Ammon's horn (tissue), 1 donor: ENCODE results near the gene LMNTD2.

Experiments used
- DNase-seq: peaks from one replicate; pipeline ENCODE4 v3.0.0-alpha.2; 2016; ENCODE audit warnings: low spot score

The LMNTD2 gene

GRCh38 chr11:560305-561147 lies at the start of gene LMNTD2, which contains the start of gene RASSF7:
TSS of gene LMNTD2 (minus strand) at chr11:560738. CDS start at chr11:560716, 22 bp downstream.
TSS of gene RASSF7 (plus strand) at chr11:560970. CDS start at chr11:561769, 799 bp downstream.
- DNase-seq, result peak; percentile 90

- DNase-seq, result no peak
Observed at GRCh38 chr11:609341-609811, 48.8 kb upstream of the LMNTD2 start.

- DNase-seq, result no peak
Observed at GRCh38 chr11:608791-609251, 48.3 kb upstream of the LMNTD2 start.

DNA sequence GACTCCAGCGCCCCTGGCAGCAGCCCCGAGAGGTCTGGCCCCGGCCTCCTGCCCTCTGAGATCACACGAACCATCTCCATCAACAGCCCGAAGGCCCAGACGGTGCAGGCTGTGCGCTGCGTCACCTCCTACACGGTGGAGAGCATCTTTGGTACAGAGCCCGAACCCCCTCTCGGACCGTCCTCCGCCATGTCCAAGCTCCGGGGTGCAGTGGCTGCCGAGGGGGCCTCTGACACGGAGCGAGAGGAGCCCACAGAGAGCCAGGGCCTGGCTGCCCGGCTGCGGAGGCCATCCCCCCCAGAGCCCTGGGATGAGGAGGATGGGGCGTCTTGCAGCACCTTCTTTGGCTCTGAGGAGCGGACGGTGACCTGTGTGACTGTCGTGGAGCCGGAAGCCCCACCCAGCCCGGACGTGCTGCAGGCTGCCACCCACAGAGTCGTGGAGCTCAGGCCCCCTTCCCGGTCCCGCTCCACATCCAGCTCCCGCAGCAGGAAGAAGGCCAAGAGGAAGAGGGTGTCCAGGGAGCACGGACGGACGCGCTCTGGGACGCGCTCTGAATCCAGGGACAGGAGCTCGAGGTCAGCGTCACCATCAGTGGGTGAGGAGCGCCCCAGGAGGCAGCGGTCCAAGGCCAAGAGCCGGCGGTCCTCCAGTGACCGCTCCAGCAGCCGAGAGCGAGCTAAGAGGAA lies 47.6 kb upstream of the LMNTD2 start:
- no peak for DNase-seq

DNA sequence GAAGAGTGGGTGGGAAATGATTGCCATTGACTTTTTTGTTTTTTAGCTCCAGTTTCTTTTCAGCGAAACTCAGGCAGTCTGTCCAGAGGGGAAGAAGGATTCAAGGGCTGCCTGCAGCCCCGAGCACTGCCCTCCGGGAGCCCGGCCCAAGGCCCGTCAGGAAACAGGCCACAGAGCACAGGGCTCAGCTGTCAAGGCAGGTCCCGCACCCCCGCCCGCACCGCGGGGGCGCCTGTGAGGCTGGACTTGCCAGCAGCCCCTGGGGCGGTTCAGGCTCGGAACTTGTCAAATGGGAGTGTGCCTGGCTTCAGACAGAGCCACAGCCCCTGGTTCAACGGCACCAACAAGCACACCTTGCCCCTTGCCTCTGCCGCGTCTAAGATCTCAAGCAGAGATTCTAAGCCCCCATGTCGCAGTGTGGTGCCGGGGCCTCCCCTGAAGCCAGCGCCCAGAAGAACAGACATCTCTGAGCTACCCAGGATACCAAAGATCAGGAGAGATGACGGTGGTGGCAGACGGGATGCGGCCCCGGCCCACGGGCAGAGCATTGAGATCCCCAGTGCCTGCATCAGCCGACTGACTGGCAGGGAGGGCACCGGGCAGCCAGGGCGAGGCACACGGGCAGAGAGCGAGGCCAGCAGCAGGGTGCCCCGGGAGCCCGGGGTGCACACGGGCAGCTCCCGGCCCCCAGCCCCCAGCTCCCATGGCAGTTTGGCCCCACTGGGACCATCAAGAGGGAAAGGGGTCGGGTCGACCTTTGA lies 46.7 kb upstream of the LMNTD2 start:
- DNase-seq, result no peak

GRCh38 chr11:606245-606644 lies 45.7 kb upstream of the LMNTD2 start:
- DNase-seq, result no peak

GRCh38 chr11:605286-606129 lies 45.0 kb upstream of the LMNTD2 start:
- no peak for DNase-seq

GRCh38 chr11:603154-603553 lies 42.6 kb upstream of the LMNTD2 start:
- no peak for DNase-seq

DNA sequence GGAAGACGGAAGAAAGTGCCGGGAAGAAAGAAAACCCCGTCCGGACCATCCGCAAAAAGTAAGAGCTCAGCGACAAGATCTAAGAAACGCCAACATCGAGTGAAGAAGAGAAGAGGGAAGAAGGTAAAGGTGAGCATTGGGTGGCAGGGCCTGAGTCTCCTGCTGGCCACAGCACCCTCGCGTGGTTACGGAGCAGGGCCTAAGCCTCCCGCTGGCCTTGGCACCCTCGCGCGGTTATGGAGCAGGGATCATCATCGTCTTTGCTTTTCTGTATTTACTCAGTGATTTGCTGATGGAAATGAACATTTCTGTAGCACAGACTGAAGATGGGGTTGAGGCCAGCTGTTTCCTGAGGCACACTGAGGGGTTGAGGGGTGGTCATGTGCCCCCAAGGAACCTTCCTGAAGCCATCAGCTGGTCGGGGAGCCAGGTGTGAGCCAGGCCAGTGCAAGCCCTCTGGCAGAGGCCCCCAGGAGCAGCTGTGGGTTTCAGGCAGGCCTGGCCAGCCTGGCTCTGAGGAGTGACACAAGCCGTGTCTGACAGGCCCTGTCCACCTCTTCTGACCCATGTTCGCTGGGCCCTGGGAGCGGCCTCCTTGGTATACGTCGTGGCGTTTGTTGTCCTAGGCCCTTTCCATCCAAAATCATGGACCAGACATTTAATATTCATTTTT lies 41.2 kb upstream of the LMNTD2 start:
- DNase-seq, result no peak

DNA sequence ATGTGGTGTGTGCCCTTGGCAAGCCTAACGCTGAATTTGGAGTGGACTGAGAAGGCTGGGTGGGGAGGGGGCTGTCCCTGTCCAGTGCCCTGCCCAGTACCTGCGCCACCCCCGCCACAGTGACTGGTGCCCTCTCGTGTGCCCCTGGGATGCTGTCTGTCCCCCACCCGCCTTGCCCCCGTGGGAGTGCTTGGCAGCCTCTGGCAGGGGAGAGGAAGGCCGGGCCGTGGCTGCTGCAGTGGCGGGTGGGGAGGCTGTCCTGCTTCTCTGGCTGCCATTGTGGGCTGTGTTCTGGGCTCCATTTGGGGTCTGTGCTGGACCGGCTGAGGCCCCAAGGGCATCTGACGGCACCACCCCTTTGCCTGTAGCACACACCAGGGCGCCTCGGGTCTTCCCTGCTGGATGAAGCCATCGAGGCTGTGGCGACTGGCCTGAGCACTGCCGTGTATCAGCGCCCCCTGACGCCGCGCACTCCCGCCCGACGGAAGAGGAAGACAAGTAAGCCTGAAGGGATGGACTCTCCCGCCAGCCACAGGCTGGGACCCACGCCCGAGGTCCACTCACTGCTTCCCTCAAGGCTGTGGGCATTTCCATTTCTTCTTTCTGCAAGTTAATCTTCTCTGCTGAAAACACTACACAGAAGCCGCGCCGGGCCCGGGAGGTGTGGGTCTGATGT lies 37.6 kb upstream of the LMNTD2 start:
- no peak for DNase-seq

- no peak for DNase-seq
Observed at GRCh38 chr11:597166-597725, 36.7 kb upstream of the LMNTD2 start.

- DNase-seq, result no peak
Observed at GRCh38 chr11:596374-596773, 35.8 kb upstream of the LMNTD2 start.

- DNase-seq, result no peak
Observed at GRCh38 chr11:595400-595799, 34.9 kb upstream of the LMNTD2 start.

- DNase-seq, result no peak
Observed at GRCh38 chr11:593347-593746, 32.8 kb upstream of the LMNTD2 start.

DNA sequence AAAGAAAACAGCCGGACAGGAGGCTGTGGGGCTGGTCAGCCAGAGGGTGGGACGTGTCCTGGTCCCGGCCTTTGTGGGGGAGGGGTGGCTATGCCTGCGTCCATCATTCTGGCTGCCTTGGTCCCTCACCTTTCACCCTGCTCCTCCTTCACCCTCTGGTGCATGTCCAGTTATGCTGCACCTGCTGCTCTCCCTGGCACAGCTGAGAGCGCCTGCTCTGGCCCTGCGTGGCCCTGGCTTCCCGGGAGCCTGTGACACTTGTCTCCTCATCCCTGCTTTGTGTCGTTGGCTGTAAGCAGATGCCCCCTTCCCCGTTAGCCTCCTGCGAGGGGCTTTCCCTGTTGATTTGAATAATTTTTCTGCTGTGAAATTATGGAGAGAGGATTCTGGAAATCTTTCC lies 32.4 kb upstream of the LMNTD2 start:
- no peak for DNase-seq

GRCh38 chr11:592501-592900 lies 32.0 kb upstream of the LMNTD2 start:
- no peak for DNase-seq

DNA sequence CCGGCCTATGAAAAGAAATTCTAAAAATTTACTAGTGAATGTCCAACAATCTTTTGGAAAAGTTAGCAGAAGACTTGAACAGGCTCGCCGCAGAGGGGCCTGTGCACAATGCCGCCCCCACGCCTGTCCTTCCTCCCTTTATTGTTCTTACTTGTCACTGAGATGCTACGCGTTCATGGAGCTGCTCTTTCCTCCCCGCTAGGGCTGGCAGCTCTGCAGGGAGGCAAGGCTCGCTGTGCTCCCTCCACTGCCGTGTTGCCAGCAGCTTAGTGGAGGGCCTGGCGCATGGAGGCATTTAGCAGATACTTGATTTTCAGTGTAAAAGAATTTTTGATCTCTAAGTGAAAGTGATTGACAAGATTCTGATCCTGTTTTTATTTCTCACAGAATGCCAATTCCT lies 30.5 kb upstream of the LMNTD2 start:
- no peak for DNase-seq

DNA sequence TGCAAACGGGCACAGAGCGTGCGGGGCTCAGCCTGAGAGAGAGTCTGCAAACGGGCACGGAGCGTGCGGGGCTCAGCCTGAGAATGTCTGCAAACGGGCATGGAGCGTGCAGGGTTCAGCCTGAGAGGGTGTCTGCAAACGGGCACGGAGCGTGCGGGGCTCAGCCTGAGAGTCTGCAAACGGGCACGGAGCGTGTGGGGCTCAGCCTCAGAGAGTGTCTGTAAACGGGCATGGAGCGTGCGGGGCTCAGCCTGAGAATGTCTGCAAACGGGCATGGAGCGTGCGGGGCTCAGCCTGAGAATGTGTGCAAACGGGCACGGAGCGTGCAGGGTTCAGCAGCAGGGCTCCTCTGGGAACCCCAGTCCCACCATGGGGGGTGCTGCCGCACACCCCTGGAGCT lies 29.3 kb upstream of the LMNTD2 start:
- DNase-seq, result no peak

DNA sequence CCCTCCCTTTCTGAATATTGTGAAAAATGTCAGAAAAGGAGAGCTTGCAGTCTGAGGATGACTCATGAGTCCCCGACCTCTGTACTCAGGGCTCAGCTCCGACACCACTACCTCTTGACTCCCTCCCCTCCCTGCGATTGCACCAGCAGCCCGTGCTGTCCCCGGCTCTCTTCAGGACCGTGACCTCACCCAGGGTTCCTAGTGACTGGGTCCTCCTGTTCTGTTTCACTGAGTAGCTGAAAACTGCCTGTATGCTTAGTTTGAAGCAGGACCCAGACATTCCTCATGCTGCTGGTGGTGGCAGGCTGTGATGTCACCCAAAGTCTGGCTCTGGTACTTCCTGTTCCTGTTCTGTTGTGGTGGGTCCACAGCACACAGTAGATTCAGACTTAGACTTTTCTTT lies 27.4 kb upstream of the LMNTD2 start:
- DNase-seq, result no peak

DNA sequence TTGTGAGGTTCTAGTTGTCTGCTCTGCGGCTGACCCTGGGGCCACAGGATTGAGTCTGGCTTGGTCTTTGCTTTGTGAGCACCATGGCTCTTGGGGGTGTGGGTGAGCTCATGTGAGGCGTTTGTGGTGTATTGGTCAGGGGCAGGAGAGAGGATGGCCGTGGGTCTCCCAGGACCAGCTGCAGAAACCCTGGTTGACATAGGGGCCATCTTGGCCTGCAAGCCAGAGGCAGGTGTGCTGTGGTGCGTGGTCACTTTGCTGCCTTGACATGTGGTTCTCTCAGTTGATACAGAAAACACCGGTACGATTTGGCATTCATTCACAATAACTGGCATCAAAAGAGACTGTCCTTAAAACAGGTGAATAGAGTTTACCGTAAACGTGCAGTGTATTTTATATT lies 27.0 kb upstream of the LMNTD2 start:
- DNase-seq, result no peak
